Sigmoid colon (tissue), 3 donors: ENCODE data around the gene SSTR5.

Source experiments
- POLR2A ChIP-seq, 2 donors: fragments of 450-650 bp; IDR thresholded peaks; one replicate each; pipeline ENCODE4 v1.6.1; 2016; ENCODE audit warnings: antibody characterized with exemption in 2 of 2, mild to moderate bottlenecking in 2 of 2, moderate library complexity in 2 of 2
- TF ChIP-seq, protein P1 (sequence below), 4 experiments: fragments of 450-650 bp in 3 of 4; fragments of 200-600 bp in 1 of 4; IDR thresholded peaks; one replicate each; pipeline ENCODE4 v1.5.1; 2016 to 2019; ENCODE audit warnings: antibody characterized with exemption in 4 of 4, mild to moderate bottlenecking in 3 of 4, moderate library complexity in 2 of 4

- TF ChIP-seq POLR2A (IDR thresholded peaks at IDR 0.05) = no peak
- TF ChIP-seq, protein P1, sequence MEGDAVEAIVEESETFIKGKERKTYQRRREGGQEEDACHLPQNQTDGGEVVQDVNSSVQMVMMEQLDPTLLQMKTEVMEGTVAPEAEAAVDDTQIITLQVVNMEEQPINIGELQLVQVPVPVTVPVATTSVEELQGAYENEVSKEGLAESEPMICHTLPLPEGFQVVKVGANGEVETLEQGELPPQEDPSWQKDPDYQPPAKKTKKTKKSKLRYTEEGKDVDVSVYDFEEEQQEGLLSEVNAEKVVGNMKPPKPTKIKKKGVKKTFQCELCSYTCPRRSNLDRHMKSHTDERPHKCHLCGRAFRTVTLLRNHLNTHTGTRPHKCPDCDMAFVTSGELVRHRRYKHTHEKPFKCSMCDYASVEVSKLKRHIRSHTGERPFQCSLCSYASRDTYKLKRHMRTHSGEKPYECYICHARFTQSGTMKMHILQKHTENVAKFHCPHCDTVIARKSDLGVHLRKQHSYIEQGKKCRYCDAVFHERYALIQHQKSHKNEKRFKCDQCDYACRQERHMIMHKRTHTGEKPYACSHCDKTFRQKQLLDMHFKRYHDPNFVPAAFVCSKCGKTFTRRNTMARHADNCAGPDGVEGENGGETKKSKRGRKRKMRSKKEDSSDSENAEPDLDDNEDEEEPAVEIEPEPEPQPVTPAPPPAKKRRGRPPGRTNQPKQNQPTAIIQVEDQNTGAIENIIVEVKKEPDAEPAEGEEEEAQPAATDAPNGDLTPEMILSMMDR (IDR thresholded peaks at IDR 0.05) = no peak
These were observed 28.6 kb upstream of the SSTR5 start for GRCh38 chr16:1043881-1044451.
